ENCODE data around the gene TEX48. TPM values are rescaled to one million over a fixed set of nuclear protein-coding genes. Genes with fewer than 3 reads are reported as not detected.

The TEX48 gene
- total RNA-seq, 1 experiment from 2014 or later, result not detected

GRCh38 chr9:114633438-114634089 lies 48.4 kb downstream of the TEX48 start:
- in situ Hi-C loops (cut with HindIII; ENCODE audit: low pct_unique_long_range_greater_than_20kb, low sequenced_read_pairs), result no loop called here

GRCh38 chr9:114631166-114631565 lies 50.8 kb downstream of the TEX48 start:
- H3K4me1 ChIP-seq (ENCODE audit: control insufficient read depth, insufficient read depth, low read length), result no peaks in the 10 kb centered on the region

More at GRCh38 chr9:114633438-114634089, 48.4 kb downstream of the TEX48 start:
- H3K27ac ChIP-seq (ENCODE audit: low read length), result no peak overlapping the region
- no peak for DNase-seq (ENCODE audit: low read depth, low spot score)
- ChIA-PET CTCF (no interaction called here), POLR2A (no interaction called here)
- H3K4me1 ChIP-seq (ENCODE audit: control insufficient read depth, insufficient read depth, low read length), result no peaks in the 10 kb centered on the region
- ATAC-seq, result no peak
- TF ChIP-seq POLR2AphosphoS5 (IDR thresholded peaks at IDR 0.05; ENCODE audit: low read depth, low read length) (no peak), SIN3A (IDR thresholded peaks at IDR 0.05; ENCODE audit: borderline replicate concordance, insufficient read depth, low read depth, low read length) (no peak), CTCF (IDR thresholded peaks at IDR 0.05) (no peak), REST (IDR thresholded peaks at IDR 0.05; ENCODE audit: insufficient read depth in 1 of 2, low read depth in 2 of 2, low read length in 1 of 2) (no peak), TCF7L2 (IDR thresholded peaks at IDR 0.05; ENCODE audit: low read depth, low read length) (no peak)
- no peaks in the 10 kb centered on the region for H3K27me3 ChIP-seq (ENCODE audit: control insufficient read depth, insufficient read depth, low read length)
- intact Hi-C loops (cut with micrococcal nuclease; ENCODE audit: unreplicated experiment), result no loop called here
- no TSS peak for BruUV-seq (replicated peaks)
- H3K9me3 ChIP-seq (ENCODE audit: control insufficient read depth, insufficient read depth, low read depth, low read length), result no peaks in the 10 kb centered on the region
- no peaks in the 10 kb centered on the region for H3K36me3 ChIP-seq (ENCODE audit: control insufficient read depth, insufficient read depth, low read length)
- no peak overlapping the region for H3K4me3 ChIP-seq (ENCODE audit: low read depth in 2 of 2, low read length in 2 of 2)

More at GRCh38 chr9:114631166-114631565, 50.8 kb downstream of the TEX48 start:
- no TSS peak for BruUV-seq (replicated peaks)
- no peak for TF ChIP-seq POLR2AphosphoS5 (IDR thresholded peaks at IDR 0.05; ENCODE audit: low read depth, low read length)
- TF ChIP-seq SIN3A (IDR thresholded peaks at IDR 0.05; ENCODE audit: borderline replicate concordance, insufficient read depth, low read depth, low read length), result no peak
- no peak for TF ChIP-seq TCF7L2 (IDR thresholded peaks at IDR 0.05; ENCODE audit: low read depth, low read length)
- TF ChIP-seq CTCF (IDR thresholded peaks at IDR 0.05), result no peak
- no peak for TF ChIP-seq REST (IDR thresholded peaks at IDR 0.05; ENCODE audit: insufficient read depth in 1 of 2, low read depth in 2 of 2, low read length in 1 of 2)
- CTCF ChIA-PET, result no interaction called here
- Histone ChIP-seq H3K4me3 (ENCODE audit: low read depth in 2 of 2, low read length in 2 of 2) (no peak overlapping the region), H3K9me3 (ENCODE audit: control insufficient read depth, insufficient read depth, low read depth, low read length) (no peaks in the 10 kb centered on the region), H3K27me3 (ENCODE audit: control insufficient read depth, insufficient read depth, low read length) (no peaks in the 10 kb centered on the region), H3K27ac (ENCODE audit: low read length) (no peak overlapping the region), H3K36me3 (ENCODE audit: control insufficient read depth, insufficient read depth, low read length) (no peaks in the 10 kb centered on the region)
- DNase-seq (ENCODE audit: low read depth, low spot score) (no peak), ATAC-seq (no peak)
- POLR2A ChIA-PET, result no interaction called here
- intact Hi-C loops (cut with micrococcal nuclease; ENCODE audit: unreplicated experiment) (no loop called here), in situ Hi-C loops (cut with HindIII; ENCODE audit: low pct_unique_long_range_greater_than_20kb, low sequenced_read_pairs) (no loop called here)
